GM18498 (cell line): ENCODE measurements around the gene RFX7.
"Not testable (repeated sequence)": the region's sequence is repeated elsewhere in the genome, so short reads cannot be mapped to it uniquely, and the experiment has no call there.

Source experiments
- ATAC-seq: cut with Tn5 transposase; IDR thresholded peaks from one replicate; pipeline ENCODE4 v1.9.1; 2021; ENCODE audit warnings: mild to moderate bottlenecking, moderate library complexity; ENCODE audit not compliant: unreplicated experiment

RFX7 gene

GRCh38 chr15:56207711-56208110 is 36.0 kb downstream of the RFX7 start:
- ATAC-seq, result peak; percentile 32

GRCh38 chr15:56207092-56207491 is 36.6 kb downstream of the RFX7 start:
- ATAC-seq, result peak; percentile 88

DNA sequence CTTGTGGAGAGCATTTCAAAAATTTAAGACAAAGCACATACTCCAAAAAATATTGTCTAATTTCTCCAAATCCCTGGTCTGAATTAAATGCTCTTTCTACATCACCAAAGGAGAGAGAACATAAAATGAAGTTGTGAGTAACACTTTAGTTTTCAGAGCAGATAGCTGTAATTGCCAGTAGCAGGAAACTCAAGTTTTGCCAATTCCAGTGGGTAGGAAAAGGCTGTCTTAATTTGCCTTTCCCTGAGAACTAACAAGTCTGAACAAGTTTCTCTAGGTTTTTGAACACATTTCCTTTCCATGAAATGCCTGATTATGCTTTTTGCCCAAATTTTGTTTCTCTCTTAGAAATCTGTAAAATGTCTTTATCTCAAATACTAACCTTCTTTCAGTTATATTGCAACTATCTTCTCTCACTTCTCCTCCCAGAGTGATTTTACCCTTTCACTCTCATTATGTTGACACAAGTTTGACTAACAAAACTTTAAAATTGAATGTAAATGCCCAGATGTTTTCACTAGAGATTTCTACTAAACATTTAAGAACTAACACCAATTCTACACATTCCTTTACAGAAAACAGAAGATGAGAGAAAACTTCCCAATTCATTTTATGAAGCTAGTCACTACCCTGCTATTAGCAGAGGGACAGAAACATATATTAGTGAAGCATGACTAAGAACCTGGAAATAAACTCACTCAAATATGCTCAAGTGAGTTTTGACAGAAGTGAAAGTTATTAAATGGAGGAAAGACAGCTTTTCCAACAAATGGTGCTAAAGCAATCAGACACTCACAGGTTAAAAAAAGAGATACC is 38.4 kb downstream of the RFX7 start:
- ATAC-seq, result no peak

DNA sequence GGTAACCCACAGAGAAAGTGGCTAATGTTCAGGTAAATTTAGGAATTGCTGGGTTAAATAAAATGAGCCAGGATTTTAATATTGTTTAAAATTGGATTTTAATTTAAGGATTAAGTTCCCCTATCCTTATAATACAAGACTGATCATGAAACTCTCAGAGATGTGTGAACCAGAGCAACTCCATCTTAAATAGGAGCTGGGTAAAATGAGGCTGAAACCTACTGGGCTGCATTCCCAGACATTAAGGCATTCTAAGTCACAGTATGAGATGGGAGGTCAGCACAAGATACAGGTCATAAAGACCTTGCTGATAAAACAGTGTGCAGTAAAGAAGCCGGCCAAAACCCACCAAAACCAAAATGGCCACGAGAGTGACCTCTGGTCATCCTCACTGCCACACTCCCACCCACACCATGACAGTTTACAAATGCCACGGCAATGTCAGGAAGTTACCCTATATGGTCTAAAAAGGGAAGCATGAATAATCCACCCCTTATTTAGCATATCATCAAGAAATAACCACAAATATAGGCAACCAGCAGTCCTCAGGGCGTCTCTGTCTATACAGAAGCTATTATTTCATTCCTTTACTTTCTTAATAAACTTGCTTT is 40.3 kb downstream of the RFX7 start:
- not testable (repeated sequence) for ATAC-seq

DNA sequence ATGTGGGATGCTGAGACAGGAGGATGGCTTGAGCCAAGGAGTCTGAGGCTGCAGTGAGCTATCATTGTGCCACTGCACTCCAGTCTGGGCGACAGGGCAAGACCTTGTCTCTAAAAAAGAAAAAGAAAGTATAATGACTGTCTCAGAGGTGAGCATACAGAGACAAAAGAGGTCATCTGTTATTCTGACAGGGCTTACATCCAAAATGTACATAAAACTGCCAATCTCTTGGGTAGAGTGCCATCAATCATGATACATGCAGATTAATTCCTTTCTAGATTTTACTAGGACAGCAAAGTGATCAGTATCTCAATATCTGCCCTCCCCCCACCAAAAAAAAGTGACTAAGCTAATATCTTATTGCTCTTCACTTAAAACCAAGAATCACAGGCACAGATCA is 41.0 kb downstream of the RFX7 start:
- no peak for ATAC-seq

DNA sequence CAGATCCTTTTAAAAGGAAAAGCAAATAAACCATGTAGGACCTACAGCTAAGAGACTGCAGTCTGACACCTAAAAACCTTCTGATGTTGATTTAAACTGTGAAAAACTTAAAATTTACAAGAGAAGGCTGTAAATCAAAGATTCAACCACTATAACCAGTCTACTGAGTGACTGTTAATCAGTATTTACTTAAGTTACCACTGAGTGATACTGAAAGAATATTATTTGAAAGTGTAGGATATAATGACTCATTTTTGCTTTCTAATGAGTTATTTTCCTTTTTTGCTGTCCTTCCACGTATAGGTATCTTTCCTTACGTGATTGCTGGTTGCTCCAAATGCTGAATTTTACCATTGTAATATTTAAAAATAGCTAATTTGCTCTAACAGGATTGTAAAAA is 44.6 kb downstream of the RFX7 start:
- no peak for ATAC-seq

DNA sequence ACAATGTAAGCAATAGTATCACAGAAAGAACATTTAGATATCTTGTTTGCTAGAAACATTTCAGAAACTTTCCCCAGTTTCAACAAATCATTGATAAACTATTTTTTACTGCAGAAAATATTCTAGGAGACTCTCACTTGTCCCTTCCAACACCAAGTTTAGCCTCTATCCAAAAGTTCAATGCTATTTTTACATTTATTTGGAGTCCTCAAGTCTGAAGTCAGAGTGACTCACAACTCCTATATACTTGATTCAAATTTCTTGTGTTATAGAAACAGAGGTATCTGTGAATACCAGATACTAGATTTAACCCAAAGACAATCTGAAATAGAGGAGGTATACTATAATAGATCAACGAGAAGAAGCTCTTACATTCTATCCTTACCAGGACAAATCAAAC is 49.6 kb downstream of the RFX7 start:
- no peak for ATAC-seq

GRCh38 chr15:56192659-56193442 is 50.8 kb downstream of the RFX7 start:
- ATAC-seq, result no peak

- ATAC-seq, result no peak
Measured at GRCh38 chr15:56187665-56188064, 56.0 kb downstream of the RFX7 start.

GRCh38 chr15:56185980-56186379 is 57.7 kb downstream of the RFX7 start:
- no peak for ATAC-seq

- no peak for ATAC-seq
Measured at GRCh38 chr15:56184516-56184915, 59.2 kb downstream of the RFX7 start.

DNA sequence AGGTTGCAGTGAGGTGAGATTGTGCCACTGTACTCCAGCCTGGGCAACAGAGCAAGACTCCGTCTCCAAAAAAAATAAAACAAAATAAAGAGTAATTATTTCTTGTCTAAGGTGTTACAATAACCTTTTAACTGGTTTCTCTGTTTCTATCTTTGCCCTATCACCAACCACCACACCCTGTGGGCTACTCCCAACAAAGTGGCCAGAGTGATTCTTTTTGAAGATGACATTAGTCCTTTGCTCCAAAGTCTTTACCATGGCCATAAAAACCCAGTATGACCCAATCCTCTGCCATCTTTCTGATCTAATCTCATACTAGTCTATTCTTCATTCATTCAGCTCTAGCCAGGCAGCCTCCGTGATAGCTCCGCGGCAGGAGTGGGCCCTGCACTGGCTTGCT is 62.8 kb downstream of the RFX7 start:
- ATAC-seq, result no peak

- no peak for ATAC-seq
Measured at GRCh38 chr15:56176996-56177395, 66.7 kb downstream of the RFX7 start.

DNA sequence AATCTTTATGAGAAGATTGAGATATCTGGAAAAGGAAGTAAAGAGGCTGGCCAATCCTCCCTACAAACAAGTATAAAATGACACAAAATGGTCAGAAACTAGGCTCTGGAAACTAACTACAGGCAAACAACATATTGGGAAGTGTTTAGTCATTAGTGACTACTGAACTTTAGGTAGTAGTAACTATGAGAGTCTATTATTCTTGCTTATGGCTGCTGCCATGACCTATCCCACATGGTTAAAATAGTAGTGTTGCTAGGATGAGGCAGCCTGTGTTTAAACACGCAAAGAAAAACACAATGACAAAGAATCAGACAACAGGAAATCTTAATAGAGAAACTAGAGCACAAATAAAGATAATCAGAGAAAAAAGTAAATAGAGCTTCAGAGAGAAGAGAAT is 67.9 kb downstream of the RFX7 start:
- ATAC-seq, result no peak

DNA sequence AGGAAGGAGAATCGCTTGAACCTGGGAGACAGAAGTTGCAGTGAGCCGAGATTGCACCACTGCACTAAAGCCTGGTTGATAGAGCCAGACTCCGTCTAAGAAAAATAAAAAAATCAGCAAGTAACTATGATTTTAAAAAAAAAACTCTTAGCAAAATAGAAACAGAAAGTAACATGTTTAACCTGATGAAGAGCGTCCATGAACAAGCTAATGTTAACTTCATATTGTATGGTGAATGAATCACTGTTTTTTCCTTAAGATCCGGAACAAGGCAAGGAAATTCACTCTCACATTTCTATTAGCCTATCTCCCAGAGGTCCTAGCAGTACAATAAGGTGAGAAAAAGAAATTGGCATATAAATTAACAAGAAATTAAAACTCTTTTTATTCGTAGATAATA is 69.0 kb downstream of the RFX7 start:
- ATAC-seq, result no peak

DNA sequence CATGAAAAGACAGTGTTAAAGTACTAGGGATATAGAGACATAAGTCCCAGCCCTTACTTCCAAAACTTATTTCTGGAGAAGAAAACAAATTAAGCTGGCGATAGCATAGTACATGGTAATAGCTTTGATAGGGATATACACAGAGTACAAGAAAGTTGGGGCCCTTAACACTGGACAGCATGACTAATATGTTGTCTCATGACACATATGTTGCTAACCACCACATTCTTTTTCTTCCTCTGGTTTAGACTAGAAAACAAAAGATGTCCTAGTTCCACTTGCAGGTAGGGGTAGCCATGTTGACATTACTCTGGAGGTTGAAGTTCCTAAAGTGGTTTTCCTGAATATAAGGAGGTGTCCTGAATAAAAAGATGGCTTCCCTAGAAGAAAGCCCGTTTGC is 75.3 kb downstream of the RFX7 start:
- ATAC-seq, result no peak

GRCh38 chr15:56165234-56165633 is 78.4 kb downstream of the RFX7 start:
- no peak for ATAC-seq

DNA sequence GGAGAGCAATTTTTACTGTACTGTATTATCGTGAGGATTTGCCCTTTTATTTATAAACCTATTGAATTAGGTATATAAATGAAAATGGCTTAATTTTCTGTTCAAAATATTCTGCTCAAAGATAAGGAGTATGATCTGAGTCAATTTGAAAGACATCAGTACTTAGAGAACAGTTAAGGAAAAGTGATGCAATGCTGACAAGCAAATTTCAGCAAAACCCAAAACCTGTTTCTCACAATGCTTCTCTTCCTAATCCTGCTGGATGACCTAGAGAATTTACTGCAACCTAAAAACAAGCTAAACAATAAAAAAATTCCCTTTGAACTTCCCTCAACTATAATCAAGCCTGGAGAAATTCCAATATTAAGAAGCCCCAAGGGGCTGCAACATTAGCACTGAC is 82.7 kb downstream of the RFX7 start:
- no peak for ATAC-seq

- ATAC-seq, result no peak
Measured at GRCh38 chr15:56156877-56157276, 86.8 kb downstream of the RFX7 start.

GRCh38 chr15:56155278-56155677 is 88.4 kb downstream of the RFX7 start:
- ATAC-seq, result not testable (repeated sequence)

- not testable (repeated sequence) for ATAC-seq
Measured at GRCh38 chr15:56154768-56155167, 88.9 kb downstream of the RFX7 start.

GRCh38 chr15:56150204-56150603 is 93.5 kb downstream of the RFX7 start:
- ATAC-seq, result no peak
